Omental fat pad (tissue), 4 donors: ENCODE measurements around the gene OR51I1. TPM values are rescaled to one million over a fixed set of nuclear protein-coding genes. Genes with fewer than 3 reads are reported as not detected.

Experiments
- ATAC-seq: fragments of 150-250 bp; one replicate; pipeline ENCODE4 v1.9.1; 2016; ENCODE audit warnings: mild to moderate bottlenecking, moderate library complexity; ENCODE audit not compliant: low FRiP score
- DNase-seq: peaks from one replicate; pipeline ENCODE4 v3.0.0-alpha.2; 2019; ENCODE audit warnings: low spot score
- total RNA-seq, 4 donors: library from RNA; depleted of rRNA; stranded (reverse); fragments of >200 nt; gene quantifications; one replicate each; pipeline ENCODE4 v1.1.0, GENCODE V29; 2016
- TF ChIP-seq, protein P1 (sequence below), 3 donors: fragments of 450-650 bp; IDR thresholded peaks; one replicate each; pipeline ENCODE4 v1.5.1; 2016 to 2017; ENCODE audit warnings: antibody characterized with exemption in 3 of 3, mild to moderate bottlenecking in 3 of 3, moderate library complexity in 2 of 3

OR51I1 gene
- total RNA-seq, 4 donors from 2014 or later, result 0.96 TPM; not detected in 3

GRCh38 chr11:5476186-5476819, 35.0 kb upstream of the OR51I1 start:
- DNase-seq (no peak), ATAC-seq (peak; percentile 73)
- TF ChIP-seq, protein P1, sequence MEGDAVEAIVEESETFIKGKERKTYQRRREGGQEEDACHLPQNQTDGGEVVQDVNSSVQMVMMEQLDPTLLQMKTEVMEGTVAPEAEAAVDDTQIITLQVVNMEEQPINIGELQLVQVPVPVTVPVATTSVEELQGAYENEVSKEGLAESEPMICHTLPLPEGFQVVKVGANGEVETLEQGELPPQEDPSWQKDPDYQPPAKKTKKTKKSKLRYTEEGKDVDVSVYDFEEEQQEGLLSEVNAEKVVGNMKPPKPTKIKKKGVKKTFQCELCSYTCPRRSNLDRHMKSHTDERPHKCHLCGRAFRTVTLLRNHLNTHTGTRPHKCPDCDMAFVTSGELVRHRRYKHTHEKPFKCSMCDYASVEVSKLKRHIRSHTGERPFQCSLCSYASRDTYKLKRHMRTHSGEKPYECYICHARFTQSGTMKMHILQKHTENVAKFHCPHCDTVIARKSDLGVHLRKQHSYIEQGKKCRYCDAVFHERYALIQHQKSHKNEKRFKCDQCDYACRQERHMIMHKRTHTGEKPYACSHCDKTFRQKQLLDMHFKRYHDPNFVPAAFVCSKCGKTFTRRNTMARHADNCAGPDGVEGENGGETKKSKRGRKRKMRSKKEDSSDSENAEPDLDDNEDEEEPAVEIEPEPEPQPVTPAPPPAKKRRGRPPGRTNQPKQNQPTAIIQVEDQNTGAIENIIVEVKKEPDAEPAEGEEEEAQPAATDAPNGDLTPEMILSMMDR (IDR thresholded peaks at IDR 0.05), result peak in 1 of 3 donors; percentile 37

DNA sequence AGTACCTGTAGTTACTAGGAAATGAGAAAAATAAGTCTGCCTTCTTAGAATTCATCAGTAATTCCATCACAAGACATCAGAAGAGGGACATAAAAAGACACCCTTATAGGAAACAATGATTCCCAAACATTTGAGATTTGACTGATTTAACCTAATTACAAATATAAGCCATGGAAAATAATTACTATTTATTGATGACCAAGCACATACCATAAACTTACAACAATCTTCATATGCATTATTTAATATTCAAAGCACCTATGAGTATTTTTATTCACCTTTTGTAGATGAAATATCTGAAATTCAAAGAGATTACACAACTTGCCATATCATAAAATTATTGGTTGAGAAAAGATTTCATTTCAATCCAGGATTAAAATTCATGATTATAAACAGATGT, 32.6 kb upstream of the OR51I1 start:
- no peak for ATAC-seq
- TF ChIP-seq, protein P1 (IDR thresholded peaks at IDR 0.05), result no peak
- no peak for DNase-seq

GRCh38 chr11:5467527-5467926, 26.2 kb upstream of the OR51I1 start:
- TF ChIP-seq, protein P1 (IDR thresholded peaks at IDR 0.05), result no peak
- ATAC-seq, result no peak
- DNase-seq, result no peak

GRCh38 chr11:5460983-5461621, 19.8 kb upstream of the OR51I1 start:
- TF ChIP-seq, protein P1 (IDR thresholded peaks at IDR 0.05), result no peak
- DNase-seq (no peak), ATAC-seq (no peak)

DNA sequence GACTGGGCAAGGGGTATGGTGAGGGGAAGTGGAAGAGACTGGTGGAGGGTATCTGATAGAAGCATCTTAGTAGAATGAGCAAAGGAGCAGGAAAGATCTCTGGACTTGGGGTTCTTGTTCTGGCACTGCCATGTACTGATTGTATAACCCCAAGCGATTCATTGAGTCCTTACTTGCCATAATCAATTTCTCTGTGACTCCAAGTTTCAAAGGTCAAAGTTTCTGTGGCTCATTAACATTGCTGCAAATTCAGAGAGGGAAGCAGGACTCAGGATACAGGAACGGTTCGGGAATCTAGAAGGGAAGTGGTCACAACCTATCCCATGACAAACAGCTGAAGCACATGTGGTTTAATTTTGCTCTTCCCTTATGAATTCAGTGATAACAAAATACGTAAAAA, 8.1 kb upstream of the OR51I1 start:
- no peak for ATAC-seq
- TF ChIP-seq, protein P1 (IDR thresholded peaks at IDR 0.05), result no peak
- DNase-seq, result no peak

GRCh38 chr11:5449023-5449422, 7.7 kb upstream of the OR51I1 start, which contains the start of gene OR51I2:
TSS of gene OR51I2 (plus strand) at chr11:5449323. CDS start at chr11:5453489, 4,166 bp downstream.
- TF ChIP-seq, protein P1 (IDR thresholded peaks at IDR 0.05), result no peak
- DNase-seq, result no peak
- ATAC-seq, result no peak
